ENCODE measurements around the gene GDPD4. TPM values are rescaled to one million over a fixed set of nuclear protein-coding genes. Genes with fewer than 3 reads are reported as not detected.

GDPD4 gene
- total and polyA plus RNA-seq, 4 donors: not detected

GRCh38 chr11:77345621-77346020 is 44.1 kb upstream of the GDPD4 start:
- Histone ChIP-seq H3K4me1 (ENCODE audit: control insufficient read depth in 5 of 5, insufficient read depth in 5 of 5, low read length in 5 of 5) (no peaks in the 10 kb centered on the region), H3K9me3 (ENCODE audit: control insufficient read depth in 4 of 4, insufficient read depth in 3 of 4, low read length in 3 of 4) (no peaks in the 10 kb centered on the region), H3K27ac (ENCODE audit: low read depth in 1 of 2, low read length in 1 of 2) (no peak overlapping the region), H3K9ac (ENCODE audit: insufficient read depth in 1 of 2, low read length in 2 of 2) (no peak overlapping the region), H3K27me3 (ENCODE audit: control insufficient read depth in 3 of 3, insufficient read depth in 3 of 3, low read length in 2 of 3) (no peaks in the 10 kb centered on the region), H3K36me3 (ENCODE audit: control insufficient read depth in 4 of 4, insufficient read depth in 4 of 4, low read length in 4 of 4) (peaks cover 2 to 7% (median 4%) of the 10 kb centered on the region in 4 donors), H3K4me3 (no peak overlapping the region)
- WGBS, 2 donors: 77 to 81% methylated on average over 3 of the region's 3 CpGs
- TF ChIP-seq CTCF (IDR thresholded peaks at IDR 0.05; ENCODE audit: control extremely low read depth, extremely low read depth): no peak
- DNase-seq (no peak), ATAC-seq (ENCODE audit: insufficient read depth, low FRiP score) (no peak)

- Histone ChIP-seq H3K4me1 (ENCODE audit: control insufficient read depth in 5 of 5, insufficient read depth in 5 of 5, low read length in 5 of 5) (no peaks in the 10 kb centered on the region), H3K9ac (ENCODE audit: insufficient read depth in 1 of 2, low read length in 2 of 2) (no peak overlapping the region)
These were observed 39.0 kb upstream of the GDPD4 start for GRCh38 chr11:77340501-77340900.

GRCh38 chr11:77332259-77332658 is 30.8 kb upstream of the GDPD4 start:
- peaks cover 0 to 12% (median 6%) of the 10 kb centered on the region in 4 donors for H3K36me3 ChIP-seq (ENCODE audit: control insufficient read depth in 4 of 4, insufficient read depth in 4 of 4, low read length in 4 of 4)
- no peak overlapping the region for H3K9ac ChIP-seq (ENCODE audit: insufficient read depth in 1 of 2, low read length in 2 of 2)
- DNase-seq: no peak
- no peaks in the 10 kb centered on the region for H3K27me3 ChIP-seq (ENCODE audit: control insufficient read depth in 3 of 3, insufficient read depth in 3 of 3, low read length in 2 of 3)
- no peak overlapping the region for H3K27ac ChIP-seq (ENCODE audit: low read depth in 1 of 2, low read length in 1 of 2)
- H3K9me3 ChIP-seq (ENCODE audit: control insufficient read depth in 4 of 4, insufficient read depth in 3 of 4, low read length in 3 of 4): no peaks in the 10 kb centered on the region
- no peak overlapping the region for H3K4me3 ChIP-seq
- no peaks in the 10 kb centered on the region for H3K4me1 ChIP-seq (ENCODE audit: control insufficient read depth in 5 of 5, insufficient read depth in 5 of 5, low read length in 5 of 5)
- WGBS, 2 donors: 84 to 86% methylated on average over 2 of the region's 3 CpGs
- no peak for TF ChIP-seq CTCF (IDR thresholded peaks at IDR 0.05; ENCODE audit: control extremely low read depth, extremely low read depth)
- no peak for ATAC-seq (ENCODE audit: insufficient read depth, low FRiP score)

More at GRCh38 chr11:77340501-77340900, 39.0 kb upstream of the GDPD4 start:
- TF ChIP-seq CTCF (IDR thresholded peaks at IDR 0.05; ENCODE audit: control extremely low read depth, extremely low read depth): no peak
- H3K4me3 ChIP-seq: no peak overlapping the region
- H3K27me3 ChIP-seq (ENCODE audit: control insufficient read depth in 3 of 3, insufficient read depth in 3 of 3, low read length in 2 of 3): no peaks in the 10 kb centered on the region
- WGBS, 2 donors: 77 to 87% methylated on average over 3 of the region's 3 CpGs
- H3K36me3 ChIP-seq (ENCODE audit: control insufficient read depth in 4 of 4, insufficient read depth in 4 of 4, low read length in 4 of 4): peaks cover 2 to 7% (median 4%) of the 10 kb centered on the region in 4 donors
- ATAC-seq (ENCODE audit: insufficient read depth, low FRiP score) (no peak), DNase-seq (no peak)
- H3K9me3 ChIP-seq (ENCODE audit: control insufficient read depth in 4 of 4, insufficient read depth in 3 of 4, low read length in 3 of 4): no peaks in the 10 kb centered on the region
- H3K27ac ChIP-seq (ENCODE audit: low read depth in 1 of 2, low read length in 1 of 2): no peak overlapping the region

- Histone ChIP-seq H3K4me1 (ENCODE audit: control insufficient read depth in 5 of 5, insufficient read depth in 5 of 5, low read length in 5 of 5) (no peaks in the 10 kb centered on the region), H3K4me3 (no peak overlapping the region), H3K27ac (ENCODE audit: low read depth in 1 of 2, low read length in 1 of 2) (no peak overlapping the region), H3K27me3 (ENCODE audit: control insufficient read depth in 3 of 3, insufficient read depth in 3 of 3, low read length in 2 of 3) (no peaks in the 10 kb centered on the region), H3K36me3 (ENCODE audit: control insufficient read depth in 4 of 4, insufficient read depth in 4 of 4, low read length in 4 of 4) (peaks cover 0 to 5% (median 2%) of the 10 kb centered on the region in 4 donors), H3K9me3 (ENCODE audit: control insufficient read depth in 4 of 4, insufficient read depth in 3 of 4, low read length in 3 of 4) (no peaks in the 10 kb centered on the region), H3K9ac (ENCODE audit: insufficient read depth in 1 of 2, low read length in 2 of 2) (no peak overlapping the region)
- ATAC-seq (ENCODE audit: insufficient read depth, low FRiP score): no peak
- no peak for TF ChIP-seq CTCF (IDR thresholded peaks at IDR 0.05; ENCODE audit: control extremely low read depth, extremely low read depth)
- WGBS, 2 donors: 90 to 92% methylated on average over 1 of the region's 1 CpG
- no peak for DNase-seq
These were observed 23.7 kb upstream of the GDPD4 start for GRCh38 chr11:77325159-77325558.

All from lung (tissue), 12 donors.